DMS153 treated with DMSO at 0.1 percent for 48 hours (cell line): ENCODE measurements around the gene SNX6.
"Not testable (repeated sequence)": the region's sequence is repeated elsewhere in the genome, so short reads cannot be mapped to it uniquely, and the experiment has no call there.

Experiments
- DNase-seq: peaks from one replicate; lab custom pipeline; 2025; ENCODE audit not compliant: unreplicated experiment; lab: John Stamatoyannopoulos, UW

The SNX6 gene

GRCh38 chr14:34569750-34570149 is 60.2 kb downstream of the SNX6 start:
- no peak for DNase-seq

- DNase-seq = no peak
These were observed 61.1 kb downstream of the SNX6 start for GRCh38 chr14:34568803-34569202.

DNA sequence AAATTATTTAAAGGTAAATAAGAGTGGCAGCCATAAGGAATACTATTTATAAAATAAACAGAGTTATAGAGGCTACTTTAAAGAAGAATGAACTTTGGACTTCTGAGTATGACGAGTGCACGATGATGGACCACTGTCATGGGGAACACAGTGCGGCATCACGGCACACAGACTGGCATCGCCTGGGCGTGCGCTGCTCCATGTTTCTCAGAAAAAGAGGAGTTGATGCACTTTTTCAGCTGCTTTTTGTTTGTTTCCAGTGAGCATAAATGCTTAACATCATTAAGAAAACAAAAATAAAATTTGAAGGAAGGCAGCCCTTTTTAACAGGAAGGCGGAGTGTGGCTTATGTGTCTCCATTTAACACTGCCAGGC is 67.2 kb downstream of the SNX6 start:
- DNase-seq = no peak

DNA sequence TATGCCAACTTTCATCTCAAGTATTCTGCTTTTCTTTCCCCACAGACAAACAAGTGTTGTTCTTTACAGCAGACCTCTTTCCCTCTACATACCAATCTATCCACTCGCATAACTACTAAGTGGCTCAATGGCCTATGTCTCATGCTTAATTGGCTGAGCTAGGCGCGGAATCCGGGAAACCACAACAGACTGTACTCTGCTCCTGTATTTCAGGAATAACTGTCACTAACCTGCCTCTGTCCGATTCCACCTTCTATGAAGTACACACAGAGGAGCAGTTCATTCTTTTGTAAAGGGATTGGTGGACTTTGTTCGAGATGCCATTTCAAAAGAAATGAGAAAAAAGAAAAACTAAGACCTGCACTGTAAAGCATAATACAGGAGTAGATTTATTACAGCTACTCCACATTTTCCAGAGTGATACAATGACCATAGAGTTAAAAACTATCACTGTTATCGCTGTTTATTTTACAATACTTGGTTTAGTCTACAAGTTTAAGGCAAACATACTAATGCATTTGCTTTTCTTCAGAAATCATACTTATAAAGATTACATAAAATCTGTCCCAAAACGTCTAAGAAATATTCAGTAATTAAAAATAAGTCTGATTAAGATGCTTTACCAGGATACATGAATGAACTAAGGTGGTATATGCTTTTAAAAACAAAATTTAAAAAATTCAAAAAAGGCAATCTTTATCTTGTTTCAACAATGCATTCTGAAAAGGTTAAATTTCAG is 67.7 kb downstream of the SNX6 start:
- not testable (repeated sequence) for DNase-seq

- not testable (repeated sequence) for DNase-seq
These were observed 73.5 kb downstream of the SNX6 start for GRCh38 chr14:34556498-34556829.

- not testable (repeated sequence) for DNase-seq
These were observed 74.1 kb downstream of the SNX6 start for GRCh38 chr14:34555583-34556497.

GRCh38 chr14:34554540-34555250 is 75.3 kb downstream of the SNX6 start:
- DNase-seq = no peak

GRCh38 chr14:34549276-34549966 is 80.5 kb downstream of the SNX6 start:
- DNase-seq = not testable (repeated sequence)

- DNase-seq = no peak
These were observed 81.4 kb downstream of the SNX6 start for GRCh38 chr14:34548472-34548981.

GRCh38 chr14:34547136-34547520 is 82.8 kb downstream of the SNX6 start:
- not testable (repeated sequence) for DNase-seq

- not testable (repeated sequence) for DNase-seq
These were observed 83.4 kb downstream of the SNX6 start for GRCh38 chr14:34546272-34547135.

- DNase-seq = not testable (repeated sequence)
These were observed 89.5 kb downstream of the SNX6 start for GRCh38 chr14:34540181-34541059.

DNA sequence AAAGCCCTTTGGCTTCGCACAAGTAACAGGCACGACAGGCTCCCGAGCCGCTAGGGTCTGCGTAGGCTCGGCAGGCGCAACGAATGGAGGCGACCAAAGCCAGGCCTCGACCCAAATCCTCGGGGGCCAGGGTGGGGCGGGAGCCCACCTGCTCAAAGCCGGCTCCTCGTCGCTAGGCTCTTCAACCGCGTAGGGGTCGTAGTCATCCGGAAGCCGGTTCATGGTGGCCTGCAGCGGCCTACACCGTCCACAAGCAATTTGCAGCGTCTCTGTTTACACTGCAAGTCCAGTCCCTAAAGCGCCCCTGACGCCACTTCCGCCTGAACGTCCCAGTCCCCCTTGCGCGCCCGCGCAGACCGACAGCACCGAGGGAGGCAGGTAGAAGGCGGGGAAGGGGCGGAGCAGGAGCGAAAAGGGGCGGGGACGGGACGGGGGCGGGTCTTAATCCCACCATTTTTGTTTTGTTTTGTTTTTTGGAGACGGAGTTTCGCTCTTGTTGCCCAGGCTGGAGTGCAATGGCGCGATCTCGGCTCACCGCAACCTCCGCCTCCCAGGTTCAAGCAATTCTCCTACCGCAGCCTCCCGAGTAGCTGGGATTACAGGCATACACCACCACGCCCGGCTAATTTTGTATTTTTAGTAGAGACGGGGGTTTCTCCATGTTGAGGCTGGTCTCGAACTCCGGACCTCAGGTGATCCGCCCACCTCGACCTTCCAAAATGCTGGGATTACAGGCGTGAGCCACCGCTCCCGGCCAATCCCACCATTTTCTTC is 90.4 kb downstream of the SNX6 start, which contains the start of gene EAPP:
Gene EAPP (minus strand): TSS at position 295 of the 774 bp plus-strand sequence. CDS start 73 bp downstream, at position 222.
- DNase-seq = no peak

DNA sequence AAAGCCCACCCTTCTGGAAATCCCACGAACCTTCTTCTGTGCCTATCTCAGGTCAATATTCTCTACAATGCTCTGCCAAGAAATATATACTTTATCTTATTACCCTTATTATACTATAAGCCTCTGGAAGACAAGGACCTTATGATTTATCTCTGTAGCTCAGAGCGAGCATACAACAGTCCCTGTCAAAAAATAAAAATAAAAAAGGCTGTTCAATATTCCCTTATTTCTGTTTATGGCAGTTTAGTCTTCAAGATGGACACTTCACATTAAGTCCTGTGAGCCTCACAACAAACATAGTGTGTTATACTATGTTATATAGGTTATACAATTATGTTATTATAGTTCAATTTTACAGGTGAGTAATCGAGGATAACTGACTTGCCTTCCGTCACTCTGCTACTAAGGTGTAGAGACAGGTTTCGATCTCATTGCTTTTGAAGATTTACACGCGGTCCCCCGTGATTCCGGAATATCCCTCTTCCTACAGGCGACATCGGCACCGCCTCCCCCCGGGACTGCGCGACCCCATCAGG is 91.0 kb downstream of the SNX6 start:
- DNase-seq = no peak

GRCh38 chr14:34538096-34538495 is 91.9 kb downstream of the SNX6 start:
- DNase-seq = not testable (repeated sequence)

GRCh38 chr14:34537677-34538009 is 92.3 kb downstream of the SNX6 start:
- no peak for DNase-seq

DNA sequence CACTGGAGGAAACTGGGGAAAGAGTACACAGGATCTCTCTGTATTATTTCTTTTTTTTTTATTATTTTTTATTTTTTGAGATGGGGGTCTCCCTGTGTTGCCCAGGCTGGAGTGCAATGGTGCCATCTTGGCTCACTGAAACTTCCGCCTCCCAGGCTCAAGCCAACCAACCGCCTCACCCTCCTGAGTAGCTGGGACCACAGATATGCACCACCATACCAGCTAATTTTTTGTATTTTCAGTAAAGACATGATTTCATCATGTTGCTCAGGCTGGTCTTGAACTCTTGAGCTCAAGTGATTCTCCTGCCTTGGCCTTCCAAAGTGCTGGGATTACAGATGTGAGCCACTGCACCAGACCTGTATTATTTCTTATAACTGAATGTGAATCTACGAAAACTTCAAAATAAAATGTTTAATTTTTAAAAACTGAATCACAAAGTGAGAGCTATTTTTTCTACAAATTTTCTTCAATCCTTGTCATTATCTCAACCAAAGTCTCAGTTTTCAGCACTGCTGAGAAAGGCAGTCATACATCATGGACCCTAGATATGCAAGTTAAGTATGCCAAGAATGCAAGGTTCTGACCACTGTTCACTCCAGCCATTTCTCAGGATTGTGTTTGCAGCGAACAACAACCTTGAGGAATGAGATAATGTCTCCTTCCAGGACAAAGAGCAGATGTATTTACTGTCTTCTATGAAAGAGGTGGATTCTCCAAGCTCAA is 92.8 kb downstream of the SNX6 start:
- DNase-seq = no peak
